ENCODE results near the gene PFDN4.

PFDN4 gene

GRCh38 chr20:54162378-54163009, 45.4 kb upstream of the PFDN4 start:
- no peak overlapping the region for H3K4me3 ChIP-seq (ENCODE audit: low read depth, low read length)
- TF ChIP-seq CTCF (IDR thresholded peaks at IDR 0.05; ENCODE audit: low read depth, low read length, missing control alignments): no peak
- DNase-seq (ENCODE audit: low read depth): no peak

- H3K4me3 ChIP-seq (ENCODE audit: low read depth, low read length): no peak overlapping the region
- no peak for DNase-seq (ENCODE audit: low read depth)
- TF ChIP-seq CTCF (IDR thresholded peaks at IDR 0.05; ENCODE audit: low read depth, low read length, missing control alignments): no peak
Observed at GRCh38 chr20:54163402-54163801, 44.5 kb upstream of the PFDN4 start.

- H3K4me3 ChIP-seq (ENCODE audit: low read depth, low read length): no peak overlapping the region
- TF ChIP-seq CTCF (IDR thresholded peaks at IDR 0.05; ENCODE audit: low read depth, low read length, missing control alignments): no peak
- no peak for DNase-seq (ENCODE audit: low read depth)
Observed at GRCh38 chr20:54165014-54165413, 42.9 kb upstream of the PFDN4 start.

GRCh38 chr20:54165803-54166202, 42.1 kb upstream of the PFDN4 start:
- no peak for DNase-seq (ENCODE audit: low read depth)
- no peak overlapping the region for H3K4me3 ChIP-seq (ENCODE audit: low read depth, low read length)
- TF ChIP-seq CTCF (IDR thresholded peaks at IDR 0.05; ENCODE audit: low read depth, low read length, missing control alignments): no peak

- TF ChIP-seq CTCF (IDR thresholded peaks at IDR 0.05; ENCODE audit: low read depth, low read length, missing control alignments): no peak
- no peak for DNase-seq (ENCODE audit: low read depth)
- no peak overlapping the region for H3K4me3 ChIP-seq (ENCODE audit: low read depth, low read length)
Observed at GRCh38 chr20:54166987-54167662, 40.8 kb upstream of the PFDN4 start.

- DNase-seq (ENCODE audit: low read depth): no peak
- H3K4me3 ChIP-seq (ENCODE audit: low read depth, low read length): no peak overlapping the region
- TF ChIP-seq CTCF (IDR thresholded peaks at IDR 0.05; ENCODE audit: low read depth, low read length, missing control alignments): no peak
Observed at GRCh38 chr20:54167909-54168872, 39.7 kb upstream of the PFDN4 start.
